Measurements from ENCODE around the gene MGAT1. TPM values are rescaled to one million over a fixed set of nuclear protein-coding genes. Genes with fewer than 3 reads are reported as not detected.

The MGAT1 gene
- total RNA-seq, 4 donors from 2014 or later = 121 to 154 (median 138) TPM

DNA sequence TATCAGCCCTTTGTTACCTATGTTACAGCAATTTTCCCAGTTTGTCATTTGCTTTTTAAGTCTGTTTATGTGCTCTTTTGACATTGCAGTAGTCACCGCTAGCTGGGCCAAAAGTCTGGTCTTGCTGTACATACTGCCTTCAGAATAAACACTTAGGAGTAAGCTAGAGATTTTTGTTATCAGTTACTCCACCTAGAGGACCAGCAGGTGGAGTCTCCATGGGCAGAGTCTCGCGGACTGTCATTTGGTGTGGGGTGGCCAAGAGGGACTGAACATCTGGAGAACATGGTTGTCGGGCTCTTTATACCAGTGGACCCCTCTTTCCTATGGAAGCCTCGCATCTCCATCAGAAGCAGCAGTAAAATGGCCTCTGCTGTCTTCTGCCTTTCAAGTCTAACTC, 10.8 kb upstream of the MGAT1 start:
- peak in 1 of 2 donors; percentile 74 for DNase-seq (ENCODE audit: low spot score in 2 of 2)
- no peak overlapping the region for H3K4me3 ChIP-seq (ENCODE audit: low read depth, poor library complexity, severe bottlenecking)
- intact Hi-C loops (cut with DNase I; ENCODE audit: low total_unique reads) = no loop called here
- no peak for TF ChIP-seq CTCF (IDR thresholded peaks at IDR 0.05)
- TF ChIP-seq POLR2A (IDR thresholded peaks at IDR 0.05) = no peak
- WGBS, 2 donors = 80 to 86% methylated on average over 5 of the region's 5 CpGs

GRCh38 chr5:180811623-180812124, 9.1 kb upstream of the MGAT1 start:
- WGBS, 2 donors = 55 to 61% methylated on average over 10 of the region's 10 CpGs
- DNase-seq (ENCODE audit: low spot score in 2 of 2) = peak in 1 of 2 donors; percentile 83
- no peak for TF ChIP-seq CTCF (IDR thresholded peaks at IDR 0.05)
- no peak for TF ChIP-seq POLR2A (IDR thresholded peaks at IDR 0.05)
- no peak overlapping the region for H3K4me3 ChIP-seq (ENCODE audit: low read depth, poor library complexity, severe bottlenecking)
- intact Hi-C loops (cut with DNase I; ENCODE audit: low total_unique reads) = no loop called here

- 5 to 6% methylated on average over 30 of the region's 30 CpGs for WGBS, 2 donors
- peak in 1 of 2 donors; percentile 92 for DNase-seq (ENCODE audit: low spot score in 2 of 2)
- H3K4me3 ChIP-seq (ENCODE audit: low read depth, poor library complexity, severe bottlenecking) = peak overlapping the region; percentile 22
- intact Hi-C loops (cut with DNase I; ENCODE audit: low total_unique reads) = no loop called here
- TF ChIP-seq POLR2A (IDR thresholded peaks at IDR 0.05) = no peak
- TF ChIP-seq CTCF (IDR thresholded peaks at IDR 0.05) = no peak
These were observed 8.5 kb upstream of the MGAT1 start for GRCh38 chr5:180810959-180811622.

- intact Hi-C loops (cut with DNase I; ENCODE audit: low total_unique reads) = no loop called here
- peak overlapping the region; percentile 56 for H3K4me3 ChIP-seq (ENCODE audit: low read depth, poor library complexity, severe bottlenecking)
- WGBS, 2 donors = 0% methylated on average over 46 to 47 of the region's 66 CpGs
- TF ChIP-seq CTCF (IDR thresholded peaks at IDR 0.05) (no peak), POLR2A (IDR thresholded peaks at IDR 0.05) (peak in 1 of 2 donors; percentile 19)
- DNase-seq (ENCODE audit: low spot score in 2 of 2) = peak; percentile 95 to 99
These were observed 7.8 kb upstream of the MGAT1 start for GRCh38 chr5:180810210-180810958.

- DNase-seq (ENCODE audit: low spot score in 2 of 2) = peak; percentile 93 to 97
- WGBS, 2 donors = 4% methylated on average over 40 of the region's 40 CpGs
- intact Hi-C loops (cut with DNase I; ENCODE audit: low total_unique reads) = no loop called here
- TF ChIP-seq CTCF (IDR thresholded peaks at IDR 0.05) (no peak), POLR2A (IDR thresholded peaks at IDR 0.05) (peak in 1 of 2 donors; percentile 4)
- peak overlapping the region; percentile 56 for H3K4me3 ChIP-seq (ENCODE audit: low read depth, poor library complexity, severe bottlenecking)
These were observed 7.0 kb upstream of the MGAT1 start for GRCh38 chr5:180809403-180810209.

Measured in lower leg skin (tissue), 4 donors.